ENCODE data around the gene MAP3K5. TPM values are rescaled to one million over a fixed set of nuclear protein-coding genes. Genes with fewer than 3 reads are reported as not detected.
A peak's percentile ranks its signal among the peaks of the same experiment; 100 is the strongest.
"Not testable (repeated sequence)": the region's sequence is repeated elsewhere in the genome, so short reads cannot be mapped to it uniquely, and the experiment has no call there.

The MAP3K5 gene
- total RNA-seq, 2 experiments from 2014 or later: 15.0 to 15.1 TPM

DNA sequence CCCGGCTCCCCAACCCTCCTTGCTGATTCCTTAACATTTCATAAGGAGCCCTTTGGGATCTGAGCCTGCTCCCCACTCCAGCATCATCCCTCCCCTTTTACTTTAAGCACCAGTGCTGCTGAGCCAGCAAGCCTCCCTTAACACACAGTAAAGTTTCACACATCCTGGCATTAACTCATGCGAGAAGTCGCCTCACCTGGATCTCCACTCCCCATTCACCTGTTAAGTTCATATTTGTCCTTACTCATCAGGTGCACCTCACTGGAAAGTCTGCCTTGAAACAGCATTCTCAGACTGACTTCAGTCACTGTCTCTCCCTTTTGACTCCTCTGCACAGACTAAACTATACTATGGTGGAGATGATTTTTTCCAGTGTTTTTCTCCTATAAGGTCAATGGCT, 194.2 kb downstream of the MAP3K5 start:
- no peak for ATAC-seq
- Mint-ChIP-seq H3K9me3 (ENCODE audit: insufficient read depth) (no peaks in the 10 kb centered on the region), H3K4me3 (no peak overlapping the region), H3K36me3 (ENCODE audit: low read depth) (peaks cover 23% of the 10 kb centered on the region), H3K27ac (no peak overlapping the region), H3K27me3 (ENCODE audit: low read depth) (no peaks in the 10 kb centered on the region), H3K4me1 (ENCODE audit: low read depth) (peaks cover 18% of the 10 kb centered on the region)
- ChIA-PET POLR2A (no interaction called here), CTCF (interaction anchor here (1.8 kb wide), 1 partner anchor 194 kb away, joined by 8 read pairs; the partner anchor contains the start of gene MAP3K5)
- no peak for DNase-seq

DNA sequence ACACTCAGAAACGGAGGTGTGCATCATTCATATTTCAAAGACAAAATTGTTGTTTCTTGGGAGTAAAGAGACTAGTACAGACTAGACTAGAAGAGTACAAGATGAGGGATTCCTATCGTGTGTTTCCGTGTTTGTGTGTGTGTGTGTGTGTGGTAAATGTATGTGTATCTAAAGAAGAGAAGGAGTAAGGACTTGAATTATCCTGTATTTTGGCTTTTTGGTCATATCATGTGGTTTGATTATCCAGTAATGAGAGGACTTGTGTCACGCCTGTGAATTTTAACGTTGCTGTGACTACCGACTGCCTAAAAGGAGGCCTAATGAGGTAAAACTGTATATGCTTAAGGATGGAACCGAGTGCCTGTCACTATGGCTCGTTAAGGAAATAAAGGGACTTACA, 197.6 kb downstream of the MAP3K5 start:
- no peak for ATAC-seq
- POLR2A ChIA-PET: interaction anchor here (1.5 to 2.2 kb wide), 2 partner anchors 198 to 304 kb away, joined by 8 to 9 read pairs; partner anchors contain the start of genes BCLAF1 and MAP3K5
- Mint-ChIP-seq H3K27me3 (ENCODE audit: low read depth) (no peaks in the 10 kb centered on the region), H3K36me3 (ENCODE audit: low read depth) (peaks cover 56% of the 10 kb centered on the region), H3K4me3 (no peak overlapping the region), H3K9me3 (ENCODE audit: insufficient read depth) (no peaks in the 10 kb centered on the region), H3K27ac (peak overlapping the region; percentile 78), H3K4me1 (ENCODE audit: low read depth) (peaks cover 20% of the 10 kb centered on the region)
- CTCF ChIA-PET: interaction anchor here (1.0 to 2.3 kb wide), 4 partner anchors 13 to 198 kb away, joined by 4 to 19 read pairs (median 5); partner anchors contain the start of gene MAP3K5
- no peak for DNase-seq

DNA sequence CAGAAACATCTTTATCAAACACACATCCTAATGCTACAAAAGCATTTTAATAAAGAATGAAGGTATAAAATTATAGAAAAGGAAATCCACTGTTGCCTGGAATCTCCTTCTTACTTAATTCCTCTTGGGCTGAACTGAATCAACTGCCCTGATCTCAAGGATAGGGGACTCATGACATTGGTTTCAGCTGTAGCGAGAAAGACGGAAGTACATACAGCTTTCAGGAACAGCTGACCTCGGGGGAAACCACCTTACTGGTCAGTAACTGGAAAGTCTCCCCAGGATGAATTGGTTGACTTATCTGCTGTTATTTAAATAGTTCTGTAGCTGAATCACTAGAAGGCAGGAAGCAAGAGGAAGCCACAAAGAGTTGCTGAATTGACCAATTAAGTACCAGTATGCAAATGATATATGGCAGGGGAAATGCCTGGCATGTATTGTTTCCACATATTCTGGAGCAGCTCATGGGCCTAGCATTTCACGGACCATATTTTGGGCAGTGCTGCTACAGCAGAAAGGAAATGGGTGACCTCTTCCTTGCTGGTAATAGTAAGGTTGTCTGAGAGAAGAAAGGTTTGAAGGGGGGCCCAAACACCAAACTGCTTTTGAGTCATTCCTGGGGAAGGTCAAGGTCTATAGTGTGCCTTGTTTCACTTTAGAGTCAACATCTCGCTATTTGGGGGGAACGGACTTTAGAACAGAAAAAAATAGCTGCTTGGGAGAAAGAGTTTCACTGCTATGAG, 198.4 kb downstream of the MAP3K5 start:
- peaks cover 63% of the 10 kb centered on the region for H3K36me3 Mint-ChIP-seq (ENCODE audit: low read depth)
- H3K9me3 Mint-ChIP-seq (ENCODE audit: insufficient read depth): no peaks in the 10 kb centered on the region
- peak overlapping the region; percentile 78 for H3K27ac Mint-ChIP-seq
- DNase-seq (peak; percentile 60), ATAC-seq (peak; percentile 92)
- ChIA-PET CTCF (interaction anchor here (1.0 to 2.3 kb wide), 6 partner anchors 10 to 277 kb away, joined by 3 to 19 read pairs (median 4); partner anchors contain the start of gene MAP3K5), POLR2A (interaction anchor here (0.7 to 2.2 kb wide), 3 partner anchors 198 to 1614 kb away, joined by 5 to 9 read pairs (median 8); partner anchors contain the start of genes BCLAF1 and MAP3K5)
- H3K4me3 Mint-ChIP-seq: peak overlapping the region; percentile 7
- no peaks in the 10 kb centered on the region for H3K27me3 Mint-ChIP-seq (ENCODE audit: low read depth)
- peaks cover 20% of the 10 kb centered on the region for H3K4me1 Mint-ChIP-seq (ENCODE audit: low read depth)

DNA sequence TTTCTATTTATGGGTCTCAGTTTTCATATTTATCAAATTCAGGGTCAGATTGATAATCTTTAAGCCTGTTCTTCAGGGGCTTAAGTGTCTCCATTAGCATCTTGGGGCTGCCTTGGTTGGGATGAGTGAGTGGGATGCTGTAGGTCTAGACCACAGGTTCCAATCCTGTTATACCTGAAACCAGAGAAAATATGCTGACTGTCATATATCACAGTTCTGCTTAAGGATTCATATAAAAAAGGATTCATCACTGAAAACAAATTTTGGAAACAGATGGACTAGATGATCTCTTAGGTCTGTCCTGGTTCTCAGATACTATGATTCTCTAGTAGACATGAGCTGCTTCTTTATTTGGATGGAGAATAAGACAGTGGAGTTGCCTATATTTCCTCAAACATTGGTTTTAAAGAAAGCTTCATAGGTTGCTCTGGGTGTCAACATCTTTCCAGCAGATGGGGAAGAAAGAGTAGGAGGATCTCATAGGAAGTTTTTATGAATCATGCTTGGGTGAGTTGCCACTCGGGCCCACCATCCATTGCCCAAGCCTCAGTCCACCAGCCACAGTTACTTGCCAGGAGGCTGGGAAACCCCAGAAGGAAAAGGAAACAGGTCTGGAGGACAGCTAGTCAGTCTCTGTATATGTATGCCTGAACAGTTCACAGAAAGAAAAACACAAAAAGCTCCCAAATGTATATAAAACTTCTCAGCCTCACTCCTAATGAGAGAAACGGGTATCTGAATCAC, 199.2 kb downstream of the MAP3K5 start:
- CTCF ChIA-PET: interaction anchor here (1.0 to 2.3 kb wide), 3 partner anchors 11 to 276 kb away, joined by 3 to 19 read pairs (median 5); partner anchors contain the start of gene MAP3K5
- POLR2A ChIA-PET: interaction anchor here (1.5 to 2.2 kb wide), 2 partner anchors 199 to 303 kb away, joined by 8 to 9 read pairs; partner anchors contain the start of genes BCLAF1 and MAP3K5
- H3K9me3 Mint-ChIP-seq (ENCODE audit: insufficient read depth): no peaks in the 10 kb centered on the region
- H3K27ac Mint-ChIP-seq: peak overlapping the region; percentile 78
- DNase-seq: no peak
- H3K4me3 Mint-ChIP-seq: peak overlapping the region; percentile 20
- H3K27me3 Mint-ChIP-seq (ENCODE audit: low read depth): no peaks in the 10 kb centered on the region
- peaks cover 69% of the 10 kb centered on the region for H3K36me3 Mint-ChIP-seq (ENCODE audit: low read depth)
- peaks cover 20% of the 10 kb centered on the region for H3K4me1 Mint-ChIP-seq (ENCODE audit: low read depth)
- ATAC-seq: no peak

DNA sequence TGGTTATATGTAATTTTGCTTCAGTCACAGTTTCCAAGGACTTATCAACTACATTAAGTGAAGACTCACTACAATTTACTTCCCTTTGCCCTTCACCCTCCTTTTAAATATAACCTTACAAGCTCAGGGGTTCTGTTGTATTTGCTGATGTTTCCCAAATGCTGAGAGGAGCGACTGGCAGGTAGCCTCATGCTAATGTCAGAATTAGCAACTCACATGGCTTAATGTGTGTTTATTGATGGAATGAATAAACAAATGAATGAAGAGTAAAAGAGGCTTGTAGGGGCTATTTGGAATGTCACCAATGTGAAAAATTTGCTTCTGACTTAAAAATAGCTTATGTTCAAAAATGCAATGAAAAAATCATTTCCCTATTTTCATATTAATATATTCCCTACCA, 200.7 kb downstream of the MAP3K5 start:
- ATAC-seq (no peak), DNase-seq (no peak)
- no peak overlapping the region for H3K27ac Mint-ChIP-seq
- no peak overlapping the region for H3K4me3 Mint-ChIP-seq
- peaks cover 20% of the 10 kb centered on the region for H3K4me1 Mint-ChIP-seq (ENCODE audit: low read depth)
- H3K27me3 Mint-ChIP-seq (ENCODE audit: low read depth): no peaks in the 10 kb centered on the region
- POLR2A ChIA-PET: no interaction called here
- no peaks in the 10 kb centered on the region for H3K9me3 Mint-ChIP-seq (ENCODE audit: insufficient read depth)
- H3K36me3 Mint-ChIP-seq (ENCODE audit: low read depth): peaks cover 76% of the 10 kb centered on the region
- CTCF ChIA-PET: interaction anchor here (0.7 to 1.2 kb wide), 3 partner anchors 10 to 220 kb away, joined by 3 to 4 read pairs (median 4); no protein-coding TSS in a partner anchor

DNA sequence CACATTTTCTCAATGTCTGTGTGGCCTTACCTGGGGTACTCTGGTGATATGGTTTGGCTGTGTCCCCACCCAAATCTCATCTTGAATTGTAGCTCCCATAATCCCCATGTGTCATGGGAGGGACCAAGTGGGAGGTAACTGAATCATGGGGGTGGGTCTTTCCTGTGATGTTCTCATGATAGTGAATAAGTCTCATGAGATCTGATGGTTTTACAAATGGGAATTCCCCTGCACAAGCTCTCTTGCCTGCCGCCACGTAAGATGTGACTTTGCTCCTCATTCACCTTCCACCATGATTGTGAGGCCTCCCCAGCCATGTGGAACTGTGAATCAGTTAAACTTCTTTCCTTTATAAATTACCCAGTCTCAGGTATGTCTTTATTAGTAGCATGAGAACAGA, 201.4 kb downstream of the MAP3K5 start:
- POLR2A ChIA-PET; DNase-seq; H3K4me3 Mint-ChIP-seq; ATAC-seq; H3K9me3 Mint-ChIP-seq (ENCODE audit: insufficient read depth); H3K27me3 Mint-ChIP-seq (ENCODE audit: low read depth); H3K27ac Mint-ChIP-seq: not testable (repeated sequence)
- CTCF ChIA-PET: interaction anchor here (0.7 to 1.2 kb wide), 2 partner anchors 10 to 220 kb away, joined by 3 to 4 read pairs; no protein-coding TSS in a partner anchor
- peaks cover 20% of the 10 kb centered on the region for H3K4me1 Mint-ChIP-seq (ENCODE audit: low read depth)
- peaks cover 74% of the 10 kb centered on the region for H3K36me3 Mint-ChIP-seq (ENCODE audit: low read depth)

DNA sequence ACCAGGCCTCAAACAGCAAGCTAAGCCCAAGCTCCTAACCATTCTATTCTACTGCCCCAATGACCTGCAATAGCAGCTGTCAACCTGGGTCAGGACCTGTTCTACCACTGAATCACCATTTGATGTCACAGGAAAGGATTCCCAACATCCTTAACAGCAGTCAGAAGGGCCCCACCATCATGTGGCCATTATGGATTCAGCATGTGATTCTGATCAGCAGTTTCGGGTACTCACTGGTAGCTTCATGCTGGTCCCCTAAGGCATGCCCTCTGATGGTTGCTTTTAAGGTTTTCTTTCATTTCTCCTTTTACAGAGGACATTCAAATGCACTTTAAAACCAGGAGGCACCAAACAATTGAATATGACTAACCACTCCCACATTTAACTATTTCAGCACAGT, 204.8 kb downstream of the MAP3K5 start:
- H3K27ac Mint-ChIP-seq: no peak overlapping the region
- no peaks in the 10 kb centered on the region for H3K4me1 Mint-ChIP-seq (ENCODE audit: low read depth)
- DNase-seq: no peak
- POLR2A ChIA-PET: no interaction called here
- CTCF ChIA-PET: interaction anchor here (2.6 kb wide), 1 partner anchor 205 kb away, joined by 12 read pairs; the partner anchor contains the start of gene MAP3K5
- no peak for ATAC-seq
- no peaks in the 10 kb centered on the region for H3K9me3 Mint-ChIP-seq (ENCODE audit: insufficient read depth)
- H3K36me3 Mint-ChIP-seq (ENCODE audit: low read depth): peaks cover 56% of the 10 kb centered on the region
- no peak overlapping the region for H3K4me3 Mint-ChIP-seq
- H3K27me3 Mint-ChIP-seq (ENCODE audit: low read depth): no peaks in the 10 kb centered on the region

DNA sequence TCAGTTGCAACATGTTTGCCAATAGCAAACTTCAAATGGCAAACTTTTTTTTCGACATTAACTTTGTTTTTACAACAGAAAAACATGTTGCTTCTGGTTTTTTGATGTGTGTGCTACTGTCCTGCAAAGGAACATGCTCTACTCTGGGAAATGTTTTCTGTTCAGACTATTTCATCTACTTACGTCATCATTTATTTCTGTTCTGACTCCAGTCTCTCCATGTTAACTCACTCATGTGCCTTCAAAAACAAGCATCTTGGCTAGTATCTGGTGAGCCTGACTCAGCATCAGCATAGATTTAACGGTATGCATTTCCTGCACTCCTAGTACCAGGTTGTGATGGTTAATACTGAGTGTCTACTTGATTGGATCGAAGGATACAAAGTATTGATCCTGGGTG, 206.0 kb downstream of the MAP3K5 start:
- no peak for DNase-seq
- Mint-ChIP-seq H3K27me3 (ENCODE audit: low read depth) (no peaks in the 10 kb centered on the region), H3K36me3 (ENCODE audit: low read depth) (peaks cover 44% of the 10 kb centered on the region), H3K4me3 (no peak overlapping the region), H3K27ac (no peak overlapping the region), H3K9me3 (ENCODE audit: insufficient read depth) (no peaks in the 10 kb centered on the region), H3K4me1 (ENCODE audit: low read depth) (no peaks in the 10 kb centered on the region)
- CTCF ChIA-PET: interaction anchor here (0.8 to 2.6 kb wide), 2 partner anchors 26 to 206 kb away, joined by 3 to 12 read pairs; partner anchors contain the start of gene MAP3K5
- POLR2A ChIA-PET: no interaction called here
- ATAC-seq: no peak

DNA sequence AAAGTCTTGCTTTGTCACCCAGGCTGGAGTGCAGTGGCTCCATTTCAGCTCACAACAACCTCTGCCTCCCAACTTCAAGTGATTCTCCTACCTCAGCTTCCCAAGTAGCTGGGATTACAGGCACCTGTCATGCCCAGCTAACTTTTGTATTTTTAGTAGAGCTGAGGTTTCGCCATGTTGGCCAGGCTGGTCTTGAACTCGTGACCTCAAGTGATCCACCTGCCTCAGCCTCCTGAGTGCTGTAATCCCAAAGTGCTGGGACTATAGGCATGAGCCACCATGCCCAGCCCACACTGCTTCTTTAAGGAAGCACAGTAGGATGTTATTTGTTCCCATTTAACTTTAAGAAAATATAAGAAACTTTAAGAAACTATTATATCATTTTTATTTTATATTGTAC, 206.8 kb downstream of the MAP3K5 start:
- CTCF ChIA-PET: interaction anchor here (0.8 to 2.6 kb wide), 2 partner anchors 27 to 207 kb away, joined by 3 to 12 read pairs; partner anchors contain the start of gene MAP3K5
- H3K4me1 Mint-ChIP-seq (ENCODE audit: low read depth); H3K9me3 Mint-ChIP-seq (ENCODE audit: insufficient read depth); H3K27me3 Mint-ChIP-seq (ENCODE audit: low read depth); ATAC-seq; DNase-seq; POLR2A ChIA-PET; H3K27ac Mint-ChIP-seq; H3K4me3 Mint-ChIP-seq: not testable (repeated sequence)
- H3K36me3 Mint-ChIP-seq (ENCODE audit: low read depth): peaks cover 40% of the 10 kb centered on the region

DNA sequence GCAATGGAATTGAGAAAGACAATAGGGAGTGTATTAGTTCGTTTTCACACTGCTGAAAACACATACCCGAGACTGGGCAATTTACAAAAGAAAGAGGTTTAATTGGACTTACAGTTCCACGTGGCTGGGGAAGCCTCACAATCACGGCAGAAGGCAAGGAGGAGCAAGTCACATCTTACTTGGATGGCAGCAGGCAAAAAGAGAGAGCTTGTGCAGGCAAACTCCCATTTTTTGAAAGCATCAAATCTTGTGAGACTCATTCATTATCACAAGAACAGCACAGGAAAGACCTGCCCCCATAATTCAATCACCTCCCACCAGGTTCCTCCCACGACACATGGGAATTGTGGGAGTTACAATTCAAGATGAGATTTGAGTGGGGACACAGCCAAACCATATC, 208.0 kb downstream of the MAP3K5 start:
- H3K9me3 Mint-ChIP-seq (ENCODE audit: insufficient read depth); DNase-seq; H3K27ac Mint-ChIP-seq; H3K4me3 Mint-ChIP-seq; POLR2A ChIA-PET; H3K4me1 Mint-ChIP-seq (ENCODE audit: low read depth); ATAC-seq; H3K27me3 Mint-ChIP-seq (ENCODE audit: low read depth): not testable (repeated sequence)
- peaks cover 35% of the 10 kb centered on the region for H3K36me3 Mint-ChIP-seq (ENCODE audit: low read depth)
- CTCF ChIA-PET: interaction anchor here (0.6 to 1.9 kb wide), 4 partner anchors 60 to 213 kb away, joined by 3 to 8 read pairs (median 4); partner anchors contain the start of gene MAP3K5

DNA sequence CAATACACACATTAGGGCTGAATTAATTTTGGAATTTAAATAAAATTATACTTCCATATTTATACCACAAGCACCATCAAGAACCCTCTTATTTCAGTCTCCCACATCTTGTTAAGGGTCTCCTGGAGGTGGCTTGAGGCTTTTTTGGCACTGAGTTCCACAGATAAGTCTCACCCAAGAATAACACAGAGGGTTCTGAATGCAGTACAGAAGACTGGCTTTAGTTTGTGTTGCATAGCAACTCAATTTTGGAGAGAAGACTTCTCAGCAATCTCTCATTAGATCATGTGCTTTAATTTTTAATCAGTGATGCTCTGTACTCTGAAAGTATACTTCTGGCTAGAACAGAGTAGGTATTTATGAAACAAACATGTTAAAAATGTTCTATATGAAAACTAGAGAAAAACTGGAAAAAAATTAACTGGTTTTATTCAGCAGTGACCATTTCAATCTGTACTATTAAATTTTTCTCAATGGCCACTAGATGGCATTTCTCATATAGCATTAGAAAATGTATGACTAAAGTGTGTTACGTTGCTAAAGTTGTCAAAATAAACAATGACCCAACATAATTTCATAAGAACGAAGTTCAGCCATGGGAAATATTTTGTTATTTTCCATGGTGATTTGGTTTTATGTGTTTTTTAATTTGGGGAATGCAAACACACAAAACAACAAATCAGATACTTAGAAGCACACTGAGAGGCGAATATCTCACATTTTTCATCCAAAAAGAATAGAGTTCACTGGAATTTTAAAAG, 209.4 kb downstream of the MAP3K5 start:
- POLR2A ChIA-PET: no interaction called here
- H3K27me3 Mint-ChIP-seq (ENCODE audit: low read depth): no peaks in the 10 kb centered on the region
- no peak overlapping the region for H3K27ac Mint-ChIP-seq
- H3K4me3 Mint-ChIP-seq: no peak overlapping the region
- H3K36me3 Mint-ChIP-seq (ENCODE audit: low read depth): peaks cover 31% of the 10 kb centered on the region
- no peaks in the 10 kb centered on the region for H3K9me3 Mint-ChIP-seq (ENCODE audit: insufficient read depth)
- DNase-seq (no peak), ATAC-seq (no peak)
- no peaks in the 10 kb centered on the region for H3K4me1 Mint-ChIP-seq (ENCODE audit: low read depth)
- CTCF ChIA-PET: interaction anchor here (0.7 to 2.0 kb wide), 3 partner anchors 19 to 210 kb away, joined by 3 to 9 read pairs (median 8); partner anchors contain the start of gene MAP3K5
